Endothelial cell of umbilical vein (primary cell): Measurements from ENCODE around the gene RACGAP1.

Experiments
- CTCF ChIP-seq, 2 donors: IDR thresholded peaks; 1 replicate in 1 of 2; 2 replicates in 1 of 2; pipeline ENCODE4 v1.5.1; 2011; ENCODE audit warnings: low read length in 2 of 2, mild to moderate bottlenecking in 2 of 2, moderate library complexity in 2 of 2, control low read depth in 1 of 2, inconsistent platforms in 1 of 2, low read depth in 1 of 2; ENCODE audit not compliant: insufficient read depth in 1 of 2; ENCODE audit errors: extremely low read depth in 1 of 2
- EZH2 ChIP-seq: IDR thresholded peaks from 2 replicates; pipeline ENCODE4 v1.6.1; 2012; ENCODE audit warnings: borderline replicate concordance, low read depth, mild to moderate bottlenecking, moderate library complexity, low read length, inconsistent platforms; ENCODE audit not compliant: severe bottlenecking
- JUN ChIP-seq: IDR thresholded peaks from 2 replicates; pipeline ENCODE4 v1.6.1; 2011; ENCODE audit warnings: borderline replicate concordance, low read depth; ENCODE audit not compliant: insufficient read length, insufficient read depth
- MAX ChIP-seq: IDR thresholded peaks from 2 replicates; pipeline ENCODE4 v1.6.1; 2011; ENCODE audit not compliant: insufficient read depth, insufficient read length
- POLR2A ChIP-seq: IDR thresholded peaks from 2 replicates; pipeline ENCODE4 v1.6.1; 2012; ENCODE audit warnings: low read depth, mild to moderate bottlenecking, control low read depth, low read length
- POLR2AphosphoS5 ChIP-seq: IDR thresholded peaks from 2 replicates; pipeline ENCODE4 v1.6.1; 2012; ENCODE audit warnings: low read depth, mild to moderate bottlenecking, control low read depth, low read length, moderate library complexity; ENCODE audit not compliant: insufficient read depth

GRCh38 chr12:50072198-50072907 lies 47.1 kb upstream of the RACGAP1 start:
- TF ChIP-seq CTCF (IDR thresholded peaks at IDR 0.05; ENCODE audit: extremely low read depth in 1 of 2, insufficient read depth in 1 of 2, low read depth in 1 of 2, low read length in 2 of 2): no peak
- TF ChIP-seq MAX: no peak
- TF ChIP-seq POLR2AphosphoS5: no peak
- no peak for TF ChIP-seq EZH2
- TF ChIP-seq JUN: no peak
- TF ChIP-seq POLR2A: no peak
